Liver (tissue), 9 donors: ENCODE measurements around the gene ZEB1. TPM values are rescaled to one million over a fixed set of nuclear protein-coding genes. Genes with fewer than 3 reads are reported as not detected.

ENCODE experiments used
- DNase-seq: peaks from one replicate; pipeline ENCODE4 v3.0.0-alpha.2; 2017; ENCODE audit warnings: low spot score
- H3K27ac ChIP-seq, 2 donors: one replicate each; pipeline ENCODE4 v1.7.0; 2013; ENCODE audit warnings: inconsistent platforms in 2 of 2, low read length in 2 of 2, control low read depth in 1 of 2, low read depth in 1 of 2, mild to moderate bottlenecking in 1 of 2
- H3K27me3 ChIP-seq, 4 donors: one replicate each; pipeline versions ENCODE4 v1.6.1 to v1.7.0; 2013; ENCODE audit warnings: low read length in 3 of 4, inconsistent platforms in 1 of 4, mild to moderate bottlenecking in 1 of 4, moderate library complexity in 1 of 4; ENCODE audit not compliant: control insufficient read depth in 4 of 4, insufficient read depth in 4 of 4
- H3K36me3 ChIP-seq, 4 donors: one replicate each; pipeline versions ENCODE4 v1.6.1 to v1.7.0; 2013; ENCODE audit warnings: low read length in 3 of 4, mild to moderate bottlenecking in 3 of 4, low read depth in 1 of 4, moderate library complexity in 1 of 4; ENCODE audit not compliant: control insufficient read depth in 4 of 4, insufficient read depth in 3 of 4
- H3K4me1 ChIP-seq, 4 donors: one replicate each; pipeline versions ENCODE4 v1.6.1 to v1.7.0; 2013; ENCODE audit warnings: low read length in 3 of 4, mild to moderate bottlenecking in 3 of 4, moderate library complexity in 1 of 4; ENCODE audit not compliant: control insufficient read depth in 4 of 4, insufficient read depth in 4 of 4
- H3K4me3 ChIP-seq, 3 donors: one replicate each; pipeline versions ENCODE4 v1.6.1 to v1.7.0; 2013; ENCODE audit warnings: low read length in 3 of 3, control low read depth in 1 of 3, low read depth in 1 of 3, mild to moderate bottlenecking in 1 of 3
- H3K9ac ChIP-seq, 2 donors: one replicate each; pipeline ENCODE4 v1.7.0; 2013; ENCODE audit warnings: low read length in 2 of 2, mild to moderate bottlenecking in 2 of 2, moderate library complexity in 2 of 2, control low read depth in 1 of 2, low read depth in 1 of 2
- H3K9me3 ChIP-seq, 4 donors: one replicate each; pipeline versions ENCODE4 v1.6.1 to v1.7.0; 2013; ENCODE audit warnings: low read length in 3 of 4; ENCODE audit not compliant: control insufficient read depth in 4 of 4
- ATF3 ChIP-seq: IDR thresholded peaks from 2 replicates; pipeline ENCODE4 v1.6.1; 2016; ENCODE audit warnings: antibody characterized with exemption
- CTCF ChIP-seq: fragments of 150-350 bp; IDR thresholded peaks from 2 replicates; pipeline ENCODE4 v1.5.1; 2017; ENCODE audit warnings: improper control_type of control experiment, low read depth, low read length; ENCODE audit not compliant: missing input control
- FOXA1 ChIP-seq: IDR thresholded peaks from 2 replicates; pipeline ENCODE4 v1.6.1; 2016; ENCODE audit warnings: antibody characterized with exemption
- FOXA2 ChIP-seq: IDR thresholded peaks from 2 replicates; pipeline ENCODE4 v1.6.1; 2016; ENCODE audit warnings: antibody characterized with exemption
- GABPA ChIP-seq, 2 donors: IDR thresholded peaks in 1 of 2; conservative IDR thresholded peaks in 1 of 2; 2 replicates each; pipeline ENCODE4 v1.6.1; 2016; ENCODE audit warnings: antibody characterized with exemption in 2 of 2, mild to moderate bottlenecking in 1 of 2, moderate library complexity in 1 of 2
- HNF4A ChIP-seq, 2 donors: conservative IDR thresholded peaks; 2 replicates each; pipeline ENCODE4 v1.6.1; 2016; ENCODE audit warnings: antibody characterized with exemption in 2 of 2, mild to moderate bottlenecking in 2 of 2
- HNF4G ChIP-seq: IDR thresholded peaks from 2 replicates; pipeline ENCODE4 v1.6.1; 2016; ENCODE audit warnings: antibody characterized with exemption
- JUND ChIP-seq, 2 donors: IDR thresholded peaks; 2 replicates each; pipeline ENCODE4 v1.6.1; 2016; ENCODE audit warnings: antibody characterized with exemption in 2 of 2
- MAX ChIP-seq: IDR thresholded peaks from 2 replicates; pipeline ENCODE4 v1.6.1; 2016; ENCODE audit warnings: antibody characterized with exemption
- NR2F2 ChIP-seq: IDR thresholded peaks from 2 replicates; pipeline ENCODE4 v1.6.1; 2016; ENCODE audit warnings: antibody characterized with exemption
- RAD21 ChIP-seq, 2 donors: IDR thresholded peaks; 2 replicates each; pipeline ENCODE4 v1.6.1; 2016; ENCODE audit warnings: antibody characterized with exemption in 2 of 2, mild to moderate bottlenecking in 2 of 2
- REST ChIP-seq: IDR thresholded peaks from 2 replicates; pipeline ENCODE4 v1.6.1; 2016; ENCODE audit warnings: antibody characterized with exemption, mild to moderate bottlenecking
- RXRA ChIP-seq, 2 donors: IDR thresholded peaks; 2 replicates each; pipeline ENCODE4 v1.6.1; 2017 to 2018; ENCODE audit warnings: antibody characterized with exemption in 2 of 2, mild to moderate bottlenecking in 1 of 2
- SP1 ChIP-seq: IDR thresholded peaks from 2 replicates; pipeline ENCODE4 v1.6.1; 2018; ENCODE audit warnings: antibody characterized with exemption, mild to moderate bottlenecking
- TAF1 ChIP-seq: conservative IDR thresholded peaks from 2 replicates; pipeline ENCODE4 v1.6.1; 2016; ENCODE audit warnings: antibody characterized with exemption, mild to moderate bottlenecking
- YY1 ChIP-seq: IDR thresholded peaks from 2 replicates; pipeline ENCODE4 v1.6.1; 2016; ENCODE audit warnings: antibody characterized with exemption, mild to moderate bottlenecking
- ZBTB33 ChIP-seq: IDR thresholded peaks from 2 replicates; pipeline ENCODE4 v1.6.1; 2016; ENCODE audit warnings: antibody characterized with exemption
- WGBS: extraction: QIAGEN DNeasy Blood & Tissue Kit; methylation state at CpG from one replicate; pipeline ENCODE4 v1.1.7; 2013; 5-methylcytosine and 5-hydroxymethylcytosine counted together
- polyA plus RNA-seq, 2 donors: library from polyadenylated mRNA; stranded (reverse) in 1 of 2; unstranded in 1 of 2; fragments of 200-250 nt in 1 of 2; fragments of >200 nt in 1 of 2; fragmentation: Nextera tagmentation in 1 of 2; extraction: Ambion mirVana in 1 of 2; gene quantifications; one replicate each; pipeline versions ENCODE4 v1.2.1 to v1.2.3, GENCODE V29; 2013 to 2015
- total RNA-seq, 2 donors: library from RNA; depleted of rRNA; stranded (reverse); fragments of >200 nt; gene quantifications; one replicate each; pipeline ENCODE4 v1.2.3, GENCODE V29; 2014
- donor health status: healthy.
- donor health status: healthy.
- donor health status: healthy.
- donor health status: healthy.
- donor health status: healthy.

Gene ZEB1
- total and polyA plus RNA-seq, 4 donors = 3.2 to 19.6 (median 6.5) TPM

- TF ChIP-seq CTCF = no peak
Observed at GRCh38 chr10:31374146-31374696, 55.2 kb downstream of the ZEB1 start (continued).

- Histone ChIP-seq H3K27ac (no peak overlapping the region), H3K27me3 (no peaks in the 10 kb centered on the region), H3K4me1 (no peaks in the 10 kb centered on the region), H3K9me3 (no peaks in the 10 kb centered on the region), H3K9ac (no peak overlapping the region), H3K36me3 (no peaks in the 10 kb centered on the region), H3K4me3 (no peak overlapping the region)
- TF ChIP-seq FOXA2 (no peak), YY1 (no peak), TAF1 (no peak), NR2F2 (no peak), ZBTB33 (no peak), MAX (no peak), HNF4A (conservative IDR thresholded peaks at IDR 0.05) (no peak), JUND (IDR thresholded peaks at IDR 0.05) (no peak), RAD21 (IDR thresholded peaks at IDR 0.05) (no peak), SP1 (no peak), RXRA (IDR thresholded peaks at IDR 0.05) (no peak)
- WGBS = 100% methylated on average over 1 of the region's 1 CpG
- no peak for DNase-seq
Observed at GRCh38 chr10:31381171-31381570, 62.2 kb downstream of the ZEB1 start.

- DNase-seq = no peak
- Histone ChIP-seq H3K9me3 (no peaks in the 10 kb centered on the region), H3K36me3 (no peaks in the 10 kb centered on the region), H3K9ac (no peak overlapping the region), H3K4me1 (no peaks in the 10 kb centered on the region), H3K4me3 (no peak overlapping the region), H3K27ac (no peak overlapping the region), H3K27me3 (no peaks in the 10 kb centered on the region)
- WGBS = 95% methylated on average over 6 of the region's 6 CpGs
- TF ChIP-seq JUND (IDR thresholded peaks at IDR 0.05) (no peak), MAX (no peak), GABPA (IDR thresholded peaks at IDR 0.05 in 1 of 2, conservative IDR thresholded peaks at IDR 0.05 in 1 of 2) (no peak), HNF4G (no peak), CTCF (no peak), ATF3 (no peak), RXRA (IDR thresholded peaks at IDR 0.05) (no peak), YY1 (no peak), NR2F2 (no peak), FOXA1 (no peak), REST (no peak), FOXA2 (no peak), RAD21 (IDR thresholded peaks at IDR 0.05) (no peak), ZBTB33 (no peak)
Observed at GRCh38 chr10:31381766-31382316, 62.8 kb downstream of the ZEB1 start.
